GM18868 (cell line): ENCODE results near the gene RPIA.
A peak's percentile ranks its signal among the peaks of the same experiment; 100 is the strongest.
"Not testable (repeated sequence)": the region's sequence is repeated elsewhere in the genome, so short reads cannot be mapped to it uniquely, and the experiment has no call there.

Experiments used
- ATAC-seq: cut with Tn5 transposase; IDR thresholded peaks from one replicate; pipeline ENCODE4 v1.9.1; 2021; ENCODE audit warnings: mild to moderate bottlenecking, moderate library complexity; ENCODE audit not compliant: unreplicated experiment

The RPIA gene

GRCh38 chr2:88691339-88692183, at the start of gene RPIA:
Gene RPIA (plus strand): TSS chr2:88691673. CDS start chr2:88691699, 26 bp downstream.
- ATAC-seq, result peak; percentile 93

DNA sequence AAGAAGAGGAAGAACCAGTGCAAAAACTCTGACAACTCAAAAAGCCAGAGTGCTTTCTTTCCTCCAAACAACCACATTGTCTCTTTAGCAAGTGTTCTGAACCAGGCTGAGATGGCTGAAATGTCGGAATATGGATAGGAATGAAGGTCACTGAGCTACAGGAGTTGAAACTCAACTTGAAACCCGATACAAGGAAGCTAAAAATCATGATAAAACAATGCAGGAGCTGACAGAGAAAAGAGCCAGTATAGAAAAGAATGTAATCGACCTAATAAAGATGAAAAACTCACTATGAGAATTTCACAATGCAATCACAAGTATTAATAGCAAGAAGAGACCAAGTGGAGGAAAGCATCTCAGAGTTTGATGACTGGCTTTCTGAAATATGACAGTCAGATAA, 49.2 kb upstream of the RPIA start:
- no peak for ATAC-seq

DNA sequence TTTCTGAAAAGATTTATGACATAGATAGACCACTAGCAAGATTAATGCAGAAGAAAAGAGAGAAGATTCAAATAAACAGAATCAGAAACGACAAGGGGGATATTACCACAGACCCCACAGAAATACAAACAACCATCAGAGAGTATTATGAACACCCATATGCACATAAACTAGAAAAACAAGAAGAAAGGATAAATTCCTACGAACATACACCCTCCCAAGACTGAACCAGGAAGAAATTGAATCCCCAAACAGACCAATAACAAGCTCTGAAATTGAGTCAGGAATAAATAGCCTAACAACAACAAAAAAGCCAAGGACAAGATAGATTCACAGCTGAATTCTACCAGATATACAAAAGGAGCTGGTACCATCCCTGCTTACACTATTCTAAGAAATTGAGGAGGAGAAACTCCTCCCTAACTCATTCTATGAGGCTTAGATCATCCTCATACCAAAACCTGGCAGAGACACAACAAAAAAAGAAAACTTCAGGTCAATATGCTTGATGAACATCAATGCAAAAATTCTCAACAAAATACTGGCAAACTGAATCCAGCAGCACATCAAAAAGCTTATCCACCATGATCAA, 46.1 kb upstream of the RPIA start:
- not testable (repeated sequence) for ATAC-seq

GRCh38 chr2:88651646-88652045, 39.8 kb upstream of the RPIA start:
- no peak for ATAC-seq

DNA sequence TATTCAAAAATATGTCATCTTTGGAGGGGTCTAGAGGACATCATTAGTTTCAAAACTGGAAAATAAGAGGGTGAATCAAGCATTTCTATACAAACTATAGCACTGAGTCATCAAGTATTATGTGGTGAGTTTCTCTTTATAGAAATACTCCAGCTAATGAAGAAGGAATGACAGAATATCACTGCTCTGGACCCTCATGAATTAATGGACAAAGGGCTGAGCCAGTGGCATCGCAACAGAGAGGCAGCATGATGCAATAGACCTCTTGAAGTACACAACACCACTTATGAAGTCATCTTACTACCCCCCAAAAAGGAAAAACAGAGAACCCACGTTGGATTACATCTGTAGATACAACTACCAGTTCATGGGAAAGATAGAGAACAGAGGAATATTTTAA, 36.8 kb upstream of the RPIA start:
- ATAC-seq, result no peak

DNA sequence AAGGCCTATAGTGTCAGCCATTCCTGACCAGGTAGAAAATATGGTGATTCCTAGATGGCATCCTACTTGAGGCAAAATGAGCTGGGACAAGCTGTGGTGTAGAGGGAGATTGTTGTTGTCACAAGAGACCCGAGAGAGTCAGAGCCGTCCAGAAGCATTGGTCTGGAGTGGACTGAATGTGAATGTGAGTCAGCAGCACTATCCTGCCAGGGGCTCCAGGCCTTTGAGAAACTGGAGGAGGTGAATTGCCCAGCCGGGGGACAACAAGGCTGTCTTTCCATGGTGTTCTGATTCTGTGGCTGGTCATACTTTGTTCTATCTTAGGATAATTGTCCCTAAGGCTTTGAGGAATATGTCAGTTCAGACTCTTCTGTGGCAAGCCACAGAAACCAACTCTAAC, 34.8 kb upstream of the RPIA start:
- ATAC-seq, result no peak

DNA sequence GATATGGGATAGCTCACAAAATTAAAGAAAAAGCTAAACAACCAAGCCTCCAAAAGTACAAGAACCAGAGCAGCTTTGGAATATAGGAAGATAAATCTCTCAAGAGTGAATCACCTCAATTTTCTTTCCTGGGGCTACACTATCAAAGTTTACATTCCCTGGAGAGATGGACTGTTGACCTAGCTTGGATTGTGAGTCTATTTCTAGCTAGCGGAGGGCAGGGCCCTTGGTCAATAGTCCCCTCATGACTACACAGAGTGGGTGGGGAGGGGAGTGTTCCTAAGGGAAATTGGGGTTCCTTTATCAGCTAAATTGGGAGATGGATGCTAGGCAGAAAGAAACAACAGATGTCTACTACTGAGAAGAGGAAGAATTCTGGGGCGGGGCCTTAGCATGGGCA, 34.3 kb upstream of the RPIA start:
- ATAC-seq, result no peak

- no peak for ATAC-seq
These were observed 33.1 kb upstream of the RPIA start for GRCh38 chr2:88658326-88658725.

- no peak for ATAC-seq
These were observed 32.5 kb upstream of the RPIA start for GRCh38 chr2:88658881-88659537.

DNA sequence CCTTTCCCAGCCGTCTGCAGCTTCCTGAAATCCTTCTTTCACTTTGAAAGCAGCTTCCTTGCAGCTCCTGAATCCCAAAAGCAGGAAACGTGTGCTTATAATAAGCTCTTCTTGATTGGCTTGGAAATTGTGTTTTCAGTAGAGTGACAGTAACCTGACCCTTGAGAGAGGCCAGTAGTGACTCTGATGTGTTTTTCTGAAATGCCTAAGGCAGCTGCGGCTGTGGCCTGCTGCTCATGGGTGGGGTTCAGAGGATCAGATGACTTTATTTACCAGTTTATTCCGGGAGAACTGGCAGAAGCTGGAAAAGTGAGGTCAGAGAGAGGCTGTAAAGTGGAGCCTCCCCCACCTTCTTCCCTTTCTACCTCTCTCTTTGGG, 31.9 kb upstream of the RPIA start:
- ATAC-seq, result no peak

GRCh38 chr2:88660622-88661021, 30.9 kb upstream of the RPIA start:
- ATAC-seq, result no peak

GRCh38 chr2:88666576-88666975, 24.9 kb upstream of the RPIA start:
- ATAC-seq, result no peak

DNA sequence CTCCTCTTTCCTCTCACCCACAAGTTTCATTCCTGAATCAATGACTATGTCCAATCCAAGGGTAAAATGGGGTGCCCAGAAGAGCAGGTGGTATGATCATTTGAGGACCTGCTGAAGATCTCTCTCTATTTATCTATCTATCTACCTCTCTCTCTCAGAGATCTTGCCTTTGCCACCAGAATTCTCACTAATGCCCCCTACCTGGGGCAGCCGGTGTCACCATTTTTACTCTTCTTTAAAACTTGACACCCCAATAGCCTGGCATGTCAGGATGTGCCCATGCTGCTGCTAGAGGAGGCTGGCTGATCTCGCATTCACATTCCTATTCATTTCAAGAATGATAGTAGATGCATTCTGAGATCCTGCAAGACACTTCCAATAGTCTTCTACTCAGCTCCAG, 24.3 kb upstream of the RPIA start:
- ATAC-seq, result no peak

GRCh38 chr2:88668862-88669261, 22.6 kb upstream of the RPIA start:
- ATAC-seq, result no peak

GRCh38 chr2:88669482-88670214, 21.8 kb upstream of the RPIA start:
- ATAC-seq, result peak; percentile 82

- ATAC-seq, result peak; percentile 52
These were observed 19.6 kb upstream of the RPIA start for GRCh38 chr2:88671786-88672427.

- ATAC-seq, result no peak
These were observed 18.1 kb upstream of the RPIA start for GRCh38 chr2:88673363-88673762.

DNA sequence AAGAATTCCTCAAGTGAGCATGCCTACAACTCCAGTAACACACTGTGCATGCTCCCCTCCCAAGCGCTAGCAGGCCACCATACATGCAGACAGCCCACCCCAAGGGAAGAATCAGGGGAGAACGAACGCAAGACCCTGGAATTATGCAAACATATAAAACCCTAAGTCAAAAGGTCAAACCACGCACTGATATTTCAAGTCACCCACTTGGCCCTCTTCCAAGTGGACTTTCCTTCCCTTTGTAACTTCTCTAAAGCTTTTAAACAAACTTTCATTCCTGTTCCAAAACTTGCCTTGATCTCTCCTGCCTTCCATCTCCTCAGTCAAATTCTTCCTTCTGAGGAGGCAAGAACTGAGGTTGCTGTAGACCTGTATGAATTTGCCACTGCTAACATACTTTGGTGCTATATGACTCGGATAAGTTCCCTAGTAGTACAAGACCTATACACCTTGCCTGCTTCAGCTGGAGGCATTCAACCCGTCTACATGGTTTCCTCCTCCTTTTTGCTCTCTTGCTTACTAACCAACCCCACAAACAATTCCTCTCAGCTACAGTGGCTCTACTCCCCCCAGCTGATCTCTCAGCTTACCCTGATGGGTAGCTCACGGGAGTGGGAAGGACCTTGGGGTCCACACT, 11.1 kb upstream of the RPIA start:
- no peak for ATAC-seq

DNA sequence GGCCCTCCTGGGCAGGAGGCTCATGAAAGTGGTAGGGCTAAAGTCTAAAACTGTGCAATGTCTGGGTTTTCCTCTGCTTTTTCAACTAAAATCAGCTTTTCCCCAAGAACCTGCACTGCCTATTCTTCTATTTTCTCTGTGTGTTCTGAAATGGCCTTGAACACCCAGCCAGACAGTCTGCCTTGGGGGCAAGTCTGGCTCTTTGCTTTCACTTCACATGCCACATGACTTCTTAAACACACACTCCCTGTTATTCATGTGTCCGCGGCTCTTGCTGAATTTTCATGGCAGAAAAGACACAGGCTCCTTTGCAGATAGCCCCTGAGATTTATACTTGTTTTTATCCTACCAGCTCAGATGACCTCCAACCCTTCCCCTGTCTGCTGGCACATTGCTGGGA, 10.6 kb upstream of the RPIA start:
- ATAC-seq, result no peak
